NCI-H226 (cell line): ENCODE data around the gene ADAM30.
A peak's percentile ranks its signal among the peaks of the same experiment; 100 is the strongest.

ENCODE experiments used
- DNase-seq: peaks from one replicate; pipeline ENCODE4 v3.0.0-alpha.2; 2015

Gene ADAM30

GRCh38 chr1:119906927-119907652 lies 10.8 kb upstream of the ADAM30 start:
- DNase-seq: no peak

- no peak for DNase-seq
Measured at GRCh38 chr1:119903443-119903835, 7.1 kb upstream of the ADAM30 start.

GRCh38 chr1:119902775-119903442 lies 6.6 kb upstream of the ADAM30 start:
- no peak for DNase-seq

GRCh38 chr1:119898981-119899720 lies 2.8 kb upstream of the ADAM30 start:
- no peak for DNase-seq

GRCh38 chr1:119898530-119898929 lies 2.2 kb upstream of the ADAM30 start:
- DNase-seq: no peak

- DNase-seq: no peak
Measured at GRCh38 chr1:119895102-119895501, 1.2 kb downstream of the ADAM30 start.

GRCh38 chr1:119893827-119894700 lies 2.3 kb downstream of the ADAM30 start:
- DNase-seq: no peak

GRCh38 chr1:119893238-119893791 lies 3.0 kb downstream of the ADAM30 start:
- DNase-seq: no peak

GRCh38 chr1:119891386-119891785 lies 4.9 kb downstream of the ADAM30 start:
- no peak for DNase-seq

- no peak for DNase-seq
Measured at GRCh38 chr1:119888476-119888875, 7.8 kb downstream of the ADAM30 start.

- DNase-seq: no peak
Measured at GRCh38 chr1:119887427-119887826, 8.9 kb downstream of the ADAM30 start.

- peak; percentile 24 for DNase-seq
Measured at GRCh38 chr1:119885903-119886783, 10.2 kb downstream of the ADAM30 start.

GRCh38 chr1:119884711-119885110 lies 11.6 kb downstream of the ADAM30 start:
- DNase-seq: no peak

- DNase-seq: no peak
Measured at GRCh38 chr1:119883826-119884225, 12.5 kb downstream of the ADAM30 start.

- no peak for DNase-seq
Measured at GRCh38 chr1:119882132-119883049, 13.9 kb downstream of the ADAM30 start.

GRCh38 chr1:119879510-119880434 lies 16.5 kb downstream of the ADAM30 start:
- no peak for DNase-seq

GRCh38 chr1:119878171-119878570 lies 18.1 kb downstream of the ADAM30 start:
- no peak for DNase-seq

GRCh38 chr1:119874186-119874585 lies 22.1 kb downstream of the ADAM30 start:
- no peak for DNase-seq
